HEK293T (cell line): ENCODE results near the gene IMP3.

ENCODE experiments used
- CTCF ChIA-PET: fragments of 350-600 bp; formaldehyde crosslinking; extraction: SDS; loops from one replicate; lab custom pipeline; 2021; ENCODE audit warnings: antibody characterized with exemption, inconsistent platforms; lab: Yijun Ruan, JAX
- POLR2A ChIA-PET: fragments of 350-600 bp; formaldehyde crosslinking; extraction: SDS; loops from one replicate; lab custom pipeline; 2020; ENCODE audit warnings: antibody characterized with exemption, inconsistent platforms; lab: Yijun Ruan, JAX
- DNase-seq: peaks from one replicate; pipeline ENCODE4 v3.0.0; 2012; ENCODE audit warnings: mixed read lengths; ENCODE audit errors: extremely low spot score
- ARNT ChIP-seq: fragments of 450-650 bp; IDR thresholded peaks from 2 replicates; pipeline ENCODE4 v1.6.1; 2017; ENCODE audit warnings: mild to moderate bottlenecking
- BHLHE40 ChIP-seq: fragments of 450-650 bp; IDR thresholded peaks from 2 replicates; pipeline ENCODE4 v1.6.1; 2016; ENCODE audit warnings: mild to moderate bottlenecking, moderate library complexity, borderline replicate concordance
- CTBP1 ChIP-seq: fragments of 450-650 bp; IDR thresholded peaks from 2 replicates; pipeline ENCODE4 v1.6.1; 2016; ENCODE audit warnings: borderline replicate concordance
- ELF4 ChIP-seq: fragments of 450-650 bp; IDR thresholded peaks from 2 replicates; pipeline ENCODE4 v1.6.1; 2017; ENCODE audit warnings: antibody characterized with exemption
- FOXA1 ChIP-seq: fragments of 450-650 bp; IDR thresholded peaks from 2 replicates; pipeline ENCODE4 v1.6.1; 2016; ENCODE audit warnings: mild to moderate bottlenecking
- FOXK2 ChIP-seq: fragments of 450-650 bp; IDR thresholded peaks from 2 replicates; pipeline ENCODE4 v1.6.1; 2016; ENCODE audit warnings: mild to moderate bottlenecking
- FOXM1 ChIP-seq: fragments of 450-650 bp; IDR thresholded peaks from 2 replicates; pipeline ENCODE4 v1.6.1; 2017; ENCODE audit warnings: mild to moderate bottlenecking, borderline replicate concordance
- HDGF ChIP-seq: fragments of 450-650 bp; IDR thresholded peaks from 2 replicates; pipeline ENCODE4 v1.6.1; 2017; ENCODE audit warnings: antibody characterized with exemption, borderline replicate concordance
- L3MBTL2 ChIP-seq: fragments of 450-650 bp; conservative IDR thresholded peaks from 2 replicates; pipeline ENCODE4 v1.6.1; 2016; ENCODE audit warnings: mild to moderate bottlenecking
- LEF1 ChIP-seq: fragments of 450-650 bp; IDR thresholded peaks from 2 replicates; pipeline ENCODE4 v1.6.1; 2017; ENCODE audit warnings: mild to moderate bottlenecking, borderline replicate concordance
- NFRKB ChIP-seq: fragments of 450-650 bp; IDR thresholded peaks from 2 replicates; pipeline ENCODE4 v1.6.1; 2016; ENCODE audit warnings: mild to moderate bottlenecking, moderate library complexity
- PKNOX1 ChIP-seq: fragments of 450-650 bp; IDR thresholded peaks from 2 replicates; pipeline ENCODE4 v1.6.1; 2016
- SP1 ChIP-seq: fragments of 450-650 bp; IDR thresholded peaks from 2 replicates; pipeline ENCODE4 v1.6.1; 2017
- SUZ12 ChIP-seq: fragments of 450-650 bp; IDR thresholded peaks from 2 replicates; pipeline ENCODE4 v1.6.1; 2016; ENCODE audit warnings: mild to moderate bottlenecking
- TARDBP ChIP-seq: fragments of 450-650 bp; IDR thresholded peaks from 2 replicates; pipeline ENCODE4 v1.6.1; 2016
- ZNF384 ChIP-seq: fragments of 450-650 bp; IDR thresholded peaks from 2 replicates; pipeline ENCODE4 v1.6.1; 2016

IMP3 gene

GRCh38 chr15:75653347-75653913, 13.4 kb upstream of the IMP3 start:
- POLR2A ChIA-PET: interaction anchor here (1.1 kb wide), 1 partner anchor 8 kb away, joined by 3 read pairs; no protein-coding TSS in a partner anchor
- CTCF ChIA-PET: interaction anchor here (1.0 kb wide), 1 partner anchor 56 kb away, joined by 3 read pairs; no protein-coding TSS in a partner anchor
- TF ChIP-seq SUZ12 (no peak), ARNT (no peak), SP1 (no peak), CTBP1 (no peak), LEF1 (no peak)
- DNase-seq: no peak

- POLR2A ChIA-PET: interaction anchor here (0.7 to 5.4 kb wide), 3 partner anchors 11 to 274 kb away, joined by 3 to 27 read pairs (median 3); partner anchors contain the start of gene IMP3
- CTCF ChIA-PET: no interaction called here
- no peak for DNase-seq
- no peak for TF ChIP-seq LEF1
- no peak for TF ChIP-seq SP1
Observed at GRCh38 chr15:75651810-75652543, 12.0 kb upstream of the IMP3 start.

GRCh38 chr15:75650908-75651809, 11.1 kb upstream of the IMP3 start:
- DNase-seq: no peak
- ChIA-PET POLR2A (interaction anchor here (0.8 to 5.4 kb wide), 3 partner anchors 11 to 25 kb away, joined by 3 to 27 read pairs (median 4); partner anchors contain the start of genes IMP3 and SNUPN), CTCF (interaction anchor here (0.6 to 0.8 kb wide), 2 partner anchors 10 to 337 kb away, joined by 3 read pairs; no protein-coding TSS in a partner anchor)
- TF ChIP-seq CTBP1 (no peak), PKNOX1 (no peak), HDGF (no peak), L3MBTL2 (no peak), NFRKB (no peak), BHLHE40 (no peak), FOXM1 (no peak), FOXA1 (no peak), LEF1 (no peak), ELF4 (no peak), ARNT (no peak), FOXK2 (no peak), SUZ12 (no peak), TARDBP (no peak), ZNF384 (no peak), SP1 (no peak)

- ChIA-PET CTCF (no interaction called here), POLR2A (interaction anchor here (0.7 to 5.4 kb wide), 4 partner anchors 9 to 29 kb away, joined by 3 to 27 read pairs (median 4); partner anchors contain the start of gene IMP3)
- TF ChIP-seq L3MBTL2: no peak
- TF ChIP-seq HDGF: no peak
- TF ChIP-seq SP1: no peak
- no peak for TF ChIP-seq LEF1
- no peak for TF ChIP-seq BHLHE40
- no peak for TF ChIP-seq FOXM1
- no peak for TF ChIP-seq FOXA1
- TF ChIP-seq TARDBP: no peak
- no peak for TF ChIP-seq SUZ12
- TF ChIP-seq ZNF384: no peak
- no peak for DNase-seq
Observed at GRCh38 chr15:75649848-75650247, 9.8 kb upstream of the IMP3 start.

- POLR2A ChIA-PET: interaction anchor here (0.7 to 5.4 kb wide), 5 partner anchors 9 to 197 kb away, joined by 3 to 34 read pairs (median 4); partner anchors contain the start of genes IMP3 and SIN3A
- DNase-seq: no peak
- CTCF ChIA-PET: interaction anchor here (1.9 kb wide), 1 partner anchor 23 kb away, joined by 10 read pairs; no protein-coding TSS in a partner anchor
- TF ChIP-seq LEF1 (no peak), CTBP1 (no peak), FOXM1 (no peak), ELF4 (no peak)
Observed at GRCh38 chr15:75649045-75649761, 9.2 kb upstream of the IMP3 start.
